ENCODE data around the gene ZNRF3. TPM values are rescaled to one million over a fixed set of nuclear protein-coding genes. Genes with fewer than 3 reads are reported as not detected.

ZNRF3 gene
- total RNA-seq, 1 donor from 2014 or later: 18.5 TPM

GRCh38 chr22:29054251-29054767 lies 170.9 kb downstream of the ZNRF3 start:
- H3K27me3 Mint-ChIP-seq (ENCODE audit: low read depth): no peaks in the 10 kb centered on the region
- H3K9me3 Mint-ChIP-seq: no peaks in the 10 kb centered on the region
- peaks cover 4% of the 10 kb centered on the region for H3K36me3 Mint-ChIP-seq (ENCODE audit: low read depth)
- peaks cover 12% of the 10 kb centered on the region for H3K4me1 Mint-ChIP-seq
- H3K27ac Mint-ChIP-seq (ENCODE audit: unreplicated experiment): no peak overlapping the region
- no peak overlapping the region for H3K4me3 Mint-ChIP-seq
- TF ChIP-seq CTCF (conservative IDR thresholded peaks at IDR 0.05): no peak
- DNase-seq (ENCODE audit: low read depth, low spot score): no peak

GRCh38 chr22:29055192-29055830 lies 171.9 kb downstream of the ZNRF3 start:
- Mint-ChIP-seq H3K27ac (ENCODE audit: unreplicated experiment) (no peak overlapping the region), H3K36me3 (ENCODE audit: low read depth) (peaks cover 4% of the 10 kb centered on the region), H3K4me3 (no peak overlapping the region), H3K9me3 (no peaks in the 10 kb centered on the region), H3K27me3 (ENCODE audit: low read depth) (no peaks in the 10 kb centered on the region), H3K4me1 (peaks cover 12% of the 10 kb centered on the region)
- TF ChIP-seq CTCF (conservative IDR thresholded peaks at IDR 0.05): no peak
- no peak for DNase-seq (ENCODE audit: low read depth, low spot score)

- DNase-seq (ENCODE audit: low read depth, low spot score): no peak
- TF ChIP-seq CTCF (conservative IDR thresholded peaks at IDR 0.05): no peak
- Mint-ChIP-seq H3K4me3 (no peak overlapping the region), H3K36me3 (ENCODE audit: low read depth) (peaks cover 4% of the 10 kb centered on the region), H3K4me1 (peaks cover 23% of the 10 kb centered on the region), H3K27ac (ENCODE audit: unreplicated experiment) (no peak overlapping the region), H3K9me3 (no peaks in the 10 kb centered on the region), H3K27me3 (ENCODE audit: low read depth) (no peaks in the 10 kb centered on the region)
Observed at GRCh38 chr22:29056472-29056871, 173.1 kb downstream of the ZNRF3 start.

- no peaks in the 10 kb centered on the region for H3K36me3 Mint-ChIP-seq (ENCODE audit: low read depth)
- H3K27ac Mint-ChIP-seq (ENCODE audit: unreplicated experiment): no peak overlapping the region
- H3K4me1 Mint-ChIP-seq: peaks cover 29% of the 10 kb centered on the region
- no peak for TF ChIP-seq CTCF (conservative IDR thresholded peaks at IDR 0.05)
- no peak overlapping the region for H3K4me3 Mint-ChIP-seq
- no peak for DNase-seq (ENCODE audit: low read depth, low spot score)
- no peaks in the 10 kb centered on the region for H3K27me3 Mint-ChIP-seq (ENCODE audit: low read depth)
- H3K9me3 Mint-ChIP-seq: no peaks in the 10 kb centered on the region
Observed at GRCh38 chr22:29060251-29060869, 177.0 kb downstream of the ZNRF3 start.

GRCh38 chr22:29060931-29061330 lies 177.6 kb downstream of the ZNRF3 start:
- H3K27ac Mint-ChIP-seq (ENCODE audit: unreplicated experiment): no peak overlapping the region

More at GRCh38 chr22:29060931-29061330, 177.6 kb downstream of the ZNRF3 start:
- no peak overlapping the region for H3K4me3 Mint-ChIP-seq
- no peak for DNase-seq (ENCODE audit: low read depth, low spot score)
- peaks cover 25% of the 10 kb centered on the region for H3K4me1 Mint-ChIP-seq
- TF ChIP-seq CTCF (conservative IDR thresholded peaks at IDR 0.05): no peak
- H3K27me3 Mint-ChIP-seq (ENCODE audit: low read depth): no peaks in the 10 kb centered on the region
- H3K36me3 Mint-ChIP-seq (ENCODE audit: low read depth): no peaks in the 10 kb centered on the region
- no peaks in the 10 kb centered on the region for H3K9me3 Mint-ChIP-seq

Data from neural crest cell (in vitro differentiated cells).